GM23338 (cell line): ENCODE measurements around the gene TLR9. TPM values are rescaled to one million over a fixed set of nuclear protein-coding genes. Genes with fewer than 3 reads are reported as not detected.
A peak's percentile ranks its signal among the peaks of the same experiment; 100 is the strongest.

ENCODE experiments used
- ATAC-seq: fragments of 200-7000 bp; cut with Tn5 transposase; 3 replicates; pipeline ENCODE4 v1.9.1; 2020
- DNase-seq: peaks from one replicate; pipeline ENCODE4 v3.0.0-alpha.2; 2015; ENCODE audit warnings: low spot score
- H2AFZ ChIP-seq: fragments of 200-600 bp; sonication (generic); 2 replicates; pipeline ENCODE4 v1.8.0; 2016; ENCODE audit warnings: antibody characterized with exemption, mild to moderate bottlenecking, moderate library complexity
- H3F3A ChIP-seq: fragments of 200-600 bp; sonication (generic); replicated peaks from 2 replicates; pipeline ENCODE4 v1.8.0; 2017; ENCODE audit warnings: antibody characterized with exemption, mixed run types, low read depth
- H3K27ac ChIP-seq: fragments of 200-600 bp; sonication (generic); 2 replicates; pipeline ENCODE4 v1.6.1; 2016; ENCODE audit warnings: low read depth
- H3K27me3 ChIP-seq: fragments of 200-600 bp; sonication (generic); 2 replicates; pipeline ENCODE4 v1.8.0; 2016; ENCODE audit warnings: mild to moderate bottlenecking, mixed run types, moderate library complexity; ENCODE audit not compliant: insufficient read depth
- H3K36me3 ChIP-seq: fragments of 200-600 bp; sonication (generic); 2 replicates; pipeline ENCODE4 v1.8.0; 2016; ENCODE audit warnings: mild to moderate bottlenecking; ENCODE audit not compliant: insufficient read depth
- H3K4me1 ChIP-seq: fragments of 200-600 bp; sonication (generic); 2 replicates; pipeline ENCODE4 v1.8.0; 2016; ENCODE audit warnings: mild to moderate bottlenecking, moderate library complexity; ENCODE audit not compliant: insufficient read depth
- H3K4me2 ChIP-seq: fragments of 200-600 bp; sonication (generic); 2 replicates; pipeline ENCODE4 v1.7.1; 2017; ENCODE audit warnings: mixed run types
- H3K4me3 ChIP-seq: fragments of 200-600 bp; sonication (generic); 2 replicates; pipeline ENCODE4 v1.6.1; 2016; ENCODE audit warnings: mixed run types
- H3K79me2 ChIP-seq: fragments of 200-600 bp; sonication (generic); replicated peaks from 2 replicates; pipeline ENCODE4 v1.8.0; 2017; ENCODE audit warnings: mild to moderate bottlenecking; ENCODE audit not compliant: insufficient read depth
- H3K9me2 ChIP-seq: fragments of 200-600 bp; sonication (generic); 2 replicates; pipeline ENCODE4 v1.8.0; 2017; ENCODE audit not compliant: insufficient read depth
- H4K20me1 ChIP-seq: fragments of 200-600 bp; sonication (generic); replicated peaks from 2 replicates; pipeline ENCODE4 v1.8.0; 2017; ENCODE audit warnings: mild to moderate bottlenecking; ENCODE audit not compliant: insufficient read depth
- H3K27ac Mint-ChIP-seq: 2 replicates; pipeline ENCODE4 v1.8.0; 2020; ENCODE audit warnings: inconsistent platforms, mild to moderate bottlenecking, moderate library complexity, mixed read lengths
- H3K27me3 Mint-ChIP-seq: 3 replicates; pipeline ENCODE4 v1.8.0; 2022; ENCODE audit warnings: low read depth, mild to moderate bottlenecking, moderate library complexity, mixed read lengths, inconsistent platforms; ENCODE audit not compliant: insufficient read depth, poor library complexity
- H3K36me3 Mint-ChIP-seq: 3 replicates; pipeline ENCODE4 v1.8.0; 2021; ENCODE audit warnings: low read depth, mild to moderate bottlenecking, inconsistent platforms, moderate library complexity, mixed read lengths
- H3K4me1 Mint-ChIP-seq: 3 replicates; pipeline ENCODE4 v1.8.0; 2020; ENCODE audit warnings: mild to moderate bottlenecking, inconsistent platforms, mixed read lengths
- H3K4me3 Mint-ChIP-seq: 3 replicates; pipeline ENCODE4 v1.8.0; 2021; ENCODE audit warnings: moderate library complexity, mild to moderate bottlenecking, inconsistent platforms, mixed read lengths
- H3K9me3 Mint-ChIP-seq: 3 replicates; pipeline ENCODE4 v1.8.0; 2020; ENCODE audit warnings: moderate library complexity, mild to moderate bottlenecking, inconsistent platforms, mixed read lengths
- CTCF ChIP-seq, 2 experiments: fragments of 200-600 bp in 1 of 2; sonication (generic) in 1 of 2; conservative IDR thresholded peaks; 2 replicates each; pipeline versions ENCODE4 v1.5.1 to v1.6.1; 2016 to 2017; ENCODE audit warnings: antibody characterized with exemption in 2 of 2, low read depth in 2 of 2, mild to moderate bottlenecking in 2 of 2, moderate library complexity in 1 of 2
- ETS1 ChIP-seq: IDR thresholded peaks from 2 replicates; pipeline ENCODE4 v1.6.1; 2016; ENCODE audit warnings: antibody characterized with exemption
- EZH2 ChIP-seq: fragments of 200-600 bp; sonication (generic); IDR thresholded peaks from one replicate; pipeline ENCODE4 v1.8.0; 2017; ENCODE audit warnings: antibody characterized with exemption, mild to moderate bottlenecking, low read depth; ENCODE audit not compliant: unreplicated experiment
- EZH2phosphoT487 ChIP-seq: fragments of 200-600 bp; sonication (generic); IDR thresholded peaks from one replicate; pipeline ENCODE4 v1.8.1; 2018; ENCODE audit warnings: antibody characterized with exemption; ENCODE audit not compliant: unreplicated experiment
- NANOG ChIP-seq: IDR thresholded peaks from 2 replicates; pipeline ENCODE4 v1.6.1; 2016; ENCODE audit warnings: antibody characterized with exemption, borderline replicate concordance
- STAT1 ChIP-seq: IDR thresholded peaks from one replicate; pipeline ENCODE4 v1.6.1; 2016; ENCODE audit warnings: antibody characterized with exemption; ENCODE audit not compliant: unreplicated experiment
- ZNF114 ChIP-seq: fragments of 250-450 bp; sonication (Bioruptor Pico); IDR thresholded peaks from 2 replicates; pipeline ENCODE4 v1.5.0; 2020; ENCODE audit warnings: mild to moderate bottlenecking, moderate library complexity
- ZNF331 ChIP-seq: fragments of 250-450 bp; sonication (Bioruptor Pico); IDR thresholded peaks from 2 replicates; pipeline ENCODE4 v1.5.0; 2020; ENCODE audit warnings: low read depth, mild to moderate bottlenecking, moderate library complexity
- polyA plus RNA-seq: library from polyadenylated mRNA; unstranded; fragments of >200 nt; fragmentation: Nextera tagmentation; extraction: Ambion mirVana; gene quantifications from 2 replicates; pipeline ENCODE4 v1.2.1, GENCODE V29; 2016
- total RNA-seq: library from RNA; depleted of rRNA; stranded (reverse); fragments of >200 nt; shearing (Covaris generic); gene quantifications from 2 replicates; pipeline ENCODE4 v1.2.3, GENCODE V29; 2014
- TF ChIP-seq, protein P1 (sequence below): fragments of 250-450 bp; sonication (Bioruptor Pico); IDR thresholded peaks from 2 replicates; pipeline ENCODE4 v1.5.0; 2020; ENCODE audit warnings: mild to moderate bottlenecking, moderate library complexity

The TLR9 gene
- total and polyA plus RNA-seq, 2 experiments from 2014 or later, result not detected

- Histone ChIP-seq H2AFZ (no peak overlapping the region), H3F3A (peaks cover 9% of the 10 kb centered on the region; the same call in 1 of the 2 replicates), H3K79me2 (peaks cover 12% of the 10 kb centered on the region), H3K27ac (no peak overlapping the region), H3K9me2 (no peaks in the 10 kb centered on the region), H3K4me2 (peak overlapping the region; percentile 100), H4K20me1 (peaks cover 10% of the 10 kb centered on the region; the same call in 1 of the 2 replicates), H3K36me3 (peaks cover 27% of the 10 kb centered on the region), H3K4me3 (peak overlapping the region; percentile 95; the same call in 1 of the 2 replicates), H3K27me3 (no peaks in the 10 kb centered on the region), H3K4me1 (peaks cover 10% of the 10 kb centered on the region)
- peaks cover 19% of the 10 kb centered on the region for H3K27me3 Mint-ChIP-seq
- TF ChIP-seq ZNF114 (CRISPR knock-in tag) (no peak), ETS1 (no peak), CTCF (conservative IDR thresholded peaks at IDR 0.05; ENCODE audit: low read depth in 2 of 2) (no peak), EZH2phosphoT487 (no peak), ZNF331 (CRISPR knock-in tag) (no peak), EZH2 (no peak), STAT1 (no peak), NANOG (no peak)
- TF ChIP-seq, protein P1, sequence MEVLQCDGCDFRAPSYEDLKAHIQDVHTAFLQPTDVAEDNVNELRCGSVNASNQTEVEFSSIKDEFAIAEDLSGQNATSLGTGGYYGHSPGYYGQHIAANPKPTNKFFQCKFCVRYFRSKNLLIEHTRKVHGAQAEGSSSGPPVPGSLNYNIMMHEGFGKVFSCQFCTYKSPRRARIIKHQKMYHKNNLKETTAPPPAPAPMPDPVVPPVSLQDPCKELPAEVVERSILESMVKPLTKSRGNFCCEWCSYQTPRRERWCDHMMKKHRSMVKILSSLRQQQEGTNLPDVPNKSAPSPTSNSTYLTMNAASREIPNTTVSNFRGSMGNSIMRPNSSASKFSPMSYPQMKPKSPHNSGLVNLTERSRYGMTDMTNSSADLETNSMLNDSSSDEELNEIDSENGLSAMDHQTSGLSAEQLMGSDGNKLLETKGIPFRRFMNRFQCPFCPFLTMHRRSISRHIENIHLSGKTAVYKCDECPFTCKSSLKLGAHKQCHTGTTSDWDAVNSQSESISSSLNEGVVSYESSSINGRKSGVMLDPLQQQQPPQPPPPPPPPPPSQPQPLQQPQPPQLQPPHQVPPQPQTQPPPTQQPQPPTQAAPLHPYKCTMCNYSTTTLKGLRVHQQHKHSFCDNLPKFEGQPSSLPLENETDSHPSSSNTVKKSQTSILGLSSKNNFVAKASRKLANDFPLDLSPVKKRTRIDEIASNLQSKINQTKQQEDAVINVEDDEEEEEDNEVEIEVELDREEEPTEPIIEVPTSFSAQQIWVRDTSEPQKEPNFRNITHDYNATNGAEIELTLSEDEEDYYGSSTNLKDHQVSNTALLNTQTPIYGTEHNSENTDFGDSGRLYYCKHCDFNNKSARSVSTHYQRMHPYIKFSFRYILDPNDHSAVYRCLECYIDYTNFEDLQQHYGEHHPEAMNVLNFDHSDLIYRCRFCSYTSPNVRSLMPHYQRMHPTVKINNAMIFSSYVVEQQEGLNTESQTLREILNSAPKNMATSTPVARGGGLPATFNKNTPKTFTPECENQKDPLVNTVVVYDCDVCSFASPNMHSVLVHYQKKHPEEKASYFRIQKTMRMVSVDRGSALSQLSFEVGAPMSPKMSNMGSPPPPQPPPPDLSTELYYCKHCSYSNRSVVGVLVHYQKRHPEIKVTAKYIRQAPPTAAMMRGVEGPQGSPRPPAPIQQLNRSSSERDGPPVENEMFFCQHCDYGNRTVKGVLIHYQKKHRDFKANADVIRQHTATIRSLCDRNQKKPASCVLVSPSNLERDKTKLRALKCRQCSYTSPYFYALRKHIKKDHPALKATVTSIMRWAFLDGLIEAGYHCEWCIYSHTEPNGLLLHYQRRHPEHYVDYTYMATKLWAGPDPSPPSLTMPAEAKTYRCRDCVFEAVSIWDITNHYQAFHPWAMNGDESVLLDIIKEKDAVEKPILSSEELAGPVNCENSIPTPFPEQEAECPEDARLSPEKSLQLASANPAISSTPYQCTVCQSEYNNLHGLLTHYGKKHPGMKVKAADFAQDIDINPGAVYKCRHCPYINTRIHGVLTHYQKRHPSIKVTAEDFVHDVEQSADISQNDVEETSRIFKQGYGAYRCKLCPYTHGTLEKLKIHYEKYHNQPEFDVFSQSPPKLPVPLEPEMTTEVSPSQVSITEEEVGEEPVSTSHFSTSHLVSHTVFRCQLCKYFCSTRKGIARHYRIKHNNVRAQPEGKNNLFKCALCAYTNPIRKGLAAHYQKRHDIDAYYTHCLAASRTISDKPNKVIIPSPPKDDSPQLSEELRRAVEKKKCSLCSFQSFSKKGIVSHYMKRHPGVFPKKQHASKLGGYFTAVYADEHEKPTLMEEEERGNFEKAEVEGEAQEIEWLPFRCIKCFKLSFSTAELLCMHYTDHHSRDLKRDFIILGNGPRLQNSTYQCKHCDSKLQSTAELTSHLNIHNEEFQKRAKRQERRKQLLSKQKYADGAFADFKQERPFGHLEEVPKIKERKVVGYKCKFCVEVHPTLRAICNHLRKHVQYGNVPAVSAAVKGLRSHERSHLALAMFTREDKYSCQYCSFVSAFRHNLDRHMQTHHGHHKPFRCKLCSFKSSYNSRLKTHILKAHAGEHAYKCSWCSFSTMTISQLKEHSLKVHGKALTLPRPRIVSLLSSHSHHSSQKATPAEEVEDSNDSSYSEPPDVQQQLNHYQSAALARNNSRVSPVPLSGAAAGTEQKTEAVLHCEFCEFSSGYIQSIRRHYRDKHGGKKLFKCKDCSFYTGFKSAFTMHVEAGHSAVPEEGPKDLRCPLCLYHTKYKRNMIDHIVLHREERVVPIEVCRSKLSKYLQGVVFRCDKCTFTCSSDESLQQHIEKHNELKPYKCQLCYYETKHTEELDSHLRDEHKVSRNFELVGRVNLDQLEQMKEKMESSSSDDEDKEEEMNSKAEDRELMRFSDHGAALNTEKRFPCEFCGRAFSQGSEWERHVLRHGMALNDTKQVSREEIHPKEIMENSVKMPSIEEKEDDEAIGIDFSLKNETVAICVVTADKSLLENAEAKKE (CRISPR knock-in tag), result no peak
- peaks cover 14% of the 10 kb centered on the region for H3K4me1 Mint-ChIP-seq
- peaks cover 19% of the 10 kb centered on the region for H3K36me3 Mint-ChIP-seq
- peak overlapping the region; percentile 98; the same call in 2 of the 3 replicates for H3K4me3 Mint-ChIP-seq
- H3K27ac Mint-ChIP-seq, result no peak overlapping the region
- H3K9me3 Mint-ChIP-seq, result peaks cover 4% of the 10 kb centered on the region; the same call in 1 of the 3 replicates
- ATAC-seq, result no peak
- no peak for DNase-seq
Observed at GRCh38 chr3:52196977-52197376, 28.5 kb downstream of the TLR9 start.
